Measurements from ENCODE around the gene DHX34.
"Not testable (repeated sequence)": the region's sequence is repeated elsewhere in the genome, so short reads cannot be mapped to it uniquely, and the experiment has no call there.

DHX34 gene

DNA sequence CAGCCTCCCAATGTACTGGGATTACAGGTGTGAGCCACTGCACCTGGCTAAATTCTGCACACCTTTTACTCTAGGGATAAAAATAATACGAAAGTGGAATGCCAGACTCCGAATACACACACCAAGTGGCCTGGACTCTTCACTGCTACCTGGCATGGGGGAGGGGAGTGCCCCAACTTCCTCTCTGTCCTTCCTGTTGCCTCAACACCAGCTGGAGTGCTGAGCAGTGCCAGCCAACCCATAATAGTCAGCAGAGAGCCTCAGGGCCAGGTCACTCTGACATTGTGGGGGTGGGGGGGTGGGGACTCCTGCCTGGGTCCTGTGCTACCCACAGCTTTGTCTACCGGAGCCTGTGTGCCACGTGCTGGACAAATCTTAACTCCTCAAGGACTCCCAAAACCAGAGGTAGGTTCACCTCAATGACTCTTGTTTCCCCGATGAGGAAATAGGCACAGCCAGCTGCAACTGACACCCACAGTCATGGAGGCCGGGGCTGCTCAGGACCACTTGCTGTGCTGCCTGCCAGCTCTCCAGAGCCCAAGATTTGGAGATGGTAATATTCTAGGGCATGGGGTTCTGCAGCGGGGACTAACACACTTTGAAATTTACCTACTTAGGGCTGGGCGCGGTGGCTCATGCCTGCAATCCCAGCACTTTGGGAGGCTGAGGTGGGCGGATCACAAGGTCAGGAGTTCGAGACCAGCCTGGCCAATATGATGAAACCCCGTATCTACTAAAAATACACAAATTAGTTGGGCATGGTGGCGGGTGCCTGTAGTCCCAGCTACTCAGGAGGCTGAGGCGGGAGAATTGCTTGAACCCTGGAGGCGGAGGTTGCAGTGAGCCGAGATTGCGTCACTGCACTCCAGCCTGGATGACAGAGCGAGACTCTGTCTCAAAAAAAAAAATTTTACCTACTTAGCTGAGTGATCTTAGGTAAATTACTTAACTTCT, 12.1 kb upstream of the DHX34 start:
- H3K4me3 ChIP-seq (ENCODE audit: low read length); H3K4me1 ChIP-seq (ENCODE audit: control insufficient read depth, insufficient read depth, low read length); H3K27me3 ChIP-seq (ENCODE audit: control insufficient read depth, insufficient read depth, low read length); H3K9ac ChIP-seq (ENCODE audit: low read length); H3K27ac ChIP-seq (ENCODE audit: low read depth, low read length); H3K36me3 ChIP-seq (ENCODE audit: control insufficient read depth, insufficient read depth, low read length): not testable (repeated sequence)

DNA sequence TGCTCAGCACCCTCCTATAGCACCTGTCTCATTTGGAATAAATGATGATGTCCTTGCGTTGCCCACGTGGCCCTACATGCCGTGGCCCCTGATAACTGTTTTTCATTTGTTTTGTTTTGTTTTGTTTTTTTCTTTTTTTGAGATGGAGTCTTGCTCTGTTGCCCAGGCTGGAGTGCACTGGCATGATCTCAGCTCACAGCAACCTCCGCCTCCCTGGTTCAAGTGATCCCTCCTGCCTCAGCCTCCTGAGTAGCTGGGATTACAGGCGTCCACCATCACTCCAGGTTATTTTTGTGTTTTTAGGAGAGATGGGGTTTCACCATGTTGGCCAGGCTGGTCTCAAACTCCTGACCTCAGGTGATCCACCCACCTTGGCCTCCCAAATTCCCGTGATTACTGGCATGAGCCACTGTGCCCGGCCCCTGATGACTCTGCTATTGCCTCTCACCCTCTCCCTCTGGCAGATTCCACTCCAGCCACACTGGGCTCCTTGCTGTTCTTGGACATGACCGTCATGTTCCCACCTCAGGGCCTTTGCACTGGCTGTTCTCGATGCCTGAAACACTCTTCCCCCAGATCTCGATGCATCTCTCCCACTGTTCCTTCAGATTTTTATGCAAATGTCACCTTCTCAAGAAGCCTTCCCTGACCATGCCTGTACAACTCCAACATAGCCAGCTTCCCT, 9.8 kb upstream of the DHX34 start:
- Histone ChIP-seq H3K9ac (ENCODE audit: low read length) (no peak overlapping the region), H3K27ac (ENCODE audit: low read depth, low read length) (no peak overlapping the region), H3K36me3 (ENCODE audit: control insufficient read depth, insufficient read depth, low read length) (no peaks in the 10 kb centered on the region), H3K4me1 (ENCODE audit: control insufficient read depth, insufficient read depth, low read length) (no peaks in the 10 kb centered on the region), H3K27me3 (ENCODE audit: control insufficient read depth, insufficient read depth, low read length) (no peaks in the 10 kb centered on the region), H3K4me3 (ENCODE audit: low read length) (no peak overlapping the region)

DNA sequence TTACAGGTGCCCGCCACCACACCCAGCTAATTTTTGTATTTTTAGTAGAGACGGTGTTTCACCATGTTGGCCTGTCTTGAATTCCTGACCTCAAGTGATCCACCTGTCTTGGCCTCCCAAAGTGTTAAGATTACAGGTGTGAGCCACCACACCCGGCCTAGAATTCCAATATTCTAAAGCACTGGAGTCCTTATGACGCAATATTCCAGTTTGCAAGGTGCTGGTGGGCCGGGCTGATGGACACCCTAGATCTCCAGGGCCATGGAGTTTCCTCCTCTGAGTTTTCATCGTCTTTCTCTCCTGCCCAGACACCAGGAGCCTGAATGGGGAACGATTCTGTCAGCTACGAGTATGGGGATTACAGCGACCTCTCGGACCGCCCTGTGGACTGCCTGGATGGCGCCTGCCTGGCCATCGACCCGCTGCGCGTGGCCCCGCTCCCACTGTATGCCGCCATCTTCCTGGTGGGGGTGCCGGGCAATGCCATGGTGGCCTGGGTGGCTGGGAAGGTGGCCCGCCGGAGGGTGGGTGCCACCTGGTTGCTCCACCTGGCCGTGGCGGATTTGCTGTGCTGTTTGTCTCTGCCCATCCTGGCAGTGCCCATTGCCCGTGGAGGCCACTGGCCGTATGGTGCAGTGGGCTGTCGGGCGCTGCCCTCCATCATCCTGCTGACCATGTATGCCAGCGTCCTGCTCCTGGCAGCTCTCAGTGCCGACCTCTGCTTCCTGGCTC, 8.5 kb upstream of the DHX34 start:
- H3K4me3 ChIP-seq (ENCODE audit: low read length) = no peak overlapping the region
- no peaks in the 10 kb centered on the region for H3K4me1 ChIP-seq (ENCODE audit: control insufficient read depth, insufficient read depth, low read length)
- no peak overlapping the region for H3K27ac ChIP-seq (ENCODE audit: low read depth, low read length)
- H3K36me3 ChIP-seq (ENCODE audit: control insufficient read depth, insufficient read depth, low read length) = no peaks in the 10 kb centered on the region
- no peaks in the 10 kb centered on the region for H3K27me3 ChIP-seq (ENCODE audit: control insufficient read depth, insufficient read depth, low read length)
- no peak overlapping the region for H3K9ac ChIP-seq (ENCODE audit: low read length)

DNA sequence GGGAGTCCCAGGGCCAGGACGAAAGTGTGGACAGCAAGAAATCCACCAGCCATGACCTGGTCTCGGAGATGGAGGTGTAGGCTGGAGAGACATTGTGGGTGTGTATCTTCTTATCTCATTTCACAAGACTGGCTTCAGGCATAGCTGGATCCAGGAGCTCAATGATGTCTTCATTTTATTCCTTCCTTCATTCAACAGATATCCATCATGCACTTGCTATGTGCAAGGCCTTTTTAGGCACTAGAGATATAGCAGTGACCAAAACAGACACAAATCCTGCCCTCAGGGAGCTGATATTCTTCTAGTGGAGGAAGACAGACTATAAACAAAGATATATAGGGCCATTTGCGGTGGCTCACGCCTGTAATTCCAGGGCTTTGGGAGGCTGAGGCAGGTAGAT, 7.4 kb upstream of the DHX34 start:
- Histone ChIP-seq H3K36me3 (ENCODE audit: control insufficient read depth, insufficient read depth, low read length) (no peaks in the 10 kb centered on the region), H3K27me3 (ENCODE audit: control insufficient read depth, insufficient read depth, low read length) (no peaks in the 10 kb centered on the region), H3K9ac (ENCODE audit: low read length) (no peak overlapping the region), H3K27ac (ENCODE audit: low read depth, low read length) (no peak overlapping the region), H3K4me3 (ENCODE audit: low read length) (no peak overlapping the region), H3K4me1 (ENCODE audit: control insufficient read depth, insufficient read depth, low read length) (no peaks in the 10 kb centered on the region)

DNA sequence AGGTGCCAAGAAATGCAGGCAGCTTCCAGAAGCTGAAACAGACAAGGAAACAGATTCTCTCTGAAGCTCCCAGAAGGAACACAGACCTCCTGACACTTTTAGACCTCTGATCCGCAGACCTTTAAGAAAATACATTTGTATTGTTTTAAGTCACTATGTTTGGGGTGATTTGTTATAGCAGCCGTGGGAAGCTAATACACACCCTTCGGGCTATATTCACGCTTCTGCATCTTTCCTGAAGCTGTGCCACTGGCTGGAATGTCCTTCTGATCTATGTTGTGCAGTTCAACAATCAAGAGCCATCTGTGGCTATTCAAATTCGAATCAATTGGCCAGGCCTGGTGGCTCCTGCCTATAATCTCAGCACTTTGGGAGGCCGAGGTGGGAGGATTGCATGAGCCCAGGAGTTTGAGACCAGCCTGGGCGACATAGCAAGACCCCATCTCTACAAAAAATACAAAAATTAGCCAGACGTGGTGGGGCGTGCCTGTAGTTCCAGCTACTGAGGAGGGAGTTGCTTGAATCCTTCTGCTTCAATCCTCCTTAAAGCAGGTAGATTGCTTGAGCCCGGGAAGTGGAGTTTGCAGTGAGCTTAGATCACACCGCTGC, 5.8 kb upstream of the DHX34 start:
- H3K4me1 ChIP-seq (ENCODE audit: control insufficient read depth, insufficient read depth, low read length) = no peaks in the 10 kb centered on the region
- H3K36me3 ChIP-seq (ENCODE audit: control insufficient read depth, insufficient read depth, low read length) = no peaks in the 10 kb centered on the region
- no peaks in the 10 kb centered on the region for H3K27me3 ChIP-seq (ENCODE audit: control insufficient read depth, insufficient read depth, low read length)
- no peak overlapping the region for H3K9ac ChIP-seq (ENCODE audit: low read length)
- no peak overlapping the region for H3K4me3 ChIP-seq (ENCODE audit: low read length)
- no peak overlapping the region for H3K27ac ChIP-seq (ENCODE audit: low read depth, low read length)

DNA sequence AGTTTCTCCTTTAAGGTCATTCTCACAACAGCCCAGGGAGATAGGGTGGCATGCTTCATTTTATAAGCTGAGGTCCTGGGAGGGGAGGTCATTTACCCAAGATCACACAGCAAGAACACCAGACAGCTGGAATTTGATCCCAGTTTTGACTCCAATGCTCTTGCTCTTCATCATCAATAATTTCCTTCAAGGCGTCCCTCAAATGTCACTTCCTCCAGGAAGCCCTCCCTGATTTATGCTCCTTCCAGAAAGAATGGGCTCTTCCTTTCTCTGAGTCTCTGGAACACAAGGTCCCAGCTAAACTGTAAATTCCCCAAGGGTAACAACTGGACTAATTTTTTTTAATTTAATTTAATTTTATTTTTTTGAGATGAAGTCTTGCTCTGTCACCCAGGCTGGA, 4.7 kb upstream of the DHX34 start:
- Histone ChIP-seq H3K27ac (ENCODE audit: low read depth, low read length) (no peak overlapping the region), H3K9ac (ENCODE audit: low read length) (no peak overlapping the region), H3K4me1 (ENCODE audit: control insufficient read depth, insufficient read depth, low read length) (no peaks in the 10 kb centered on the region), H3K27me3 (ENCODE audit: control insufficient read depth, insufficient read depth, low read length) (no peaks in the 10 kb centered on the region), H3K4me3 (ENCODE audit: low read length) (no peak overlapping the region), H3K36me3 (ENCODE audit: control insufficient read depth, insufficient read depth, low read length) (no peaks in the 10 kb centered on the region)

DNA sequence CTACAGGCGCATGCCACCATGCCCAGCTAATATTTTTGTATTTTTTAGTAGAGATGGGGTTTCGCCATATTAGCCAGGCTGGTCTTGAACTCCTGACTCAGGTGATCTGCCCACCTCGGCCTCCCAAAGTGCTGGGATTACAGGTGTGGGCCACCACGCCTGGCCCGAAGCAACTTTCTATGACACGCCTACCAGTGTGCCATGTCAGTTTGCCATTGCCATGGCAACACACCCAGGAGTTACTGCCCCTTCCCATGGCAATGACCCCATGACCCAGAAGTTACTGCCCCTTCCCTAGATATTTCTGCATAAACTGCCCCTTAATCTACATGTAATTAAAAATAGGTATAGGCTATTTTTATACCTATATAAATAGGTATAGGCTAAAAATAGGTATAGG, 3.1 kb upstream of the DHX34 start:
- H3K36me3 ChIP-seq (ENCODE audit: control insufficient read depth, insufficient read depth, low read length); H3K9ac ChIP-seq (ENCODE audit: low read length); H3K4me3 ChIP-seq (ENCODE audit: low read length); H3K27ac ChIP-seq (ENCODE audit: low read depth, low read length); H3K4me1 ChIP-seq (ENCODE audit: control insufficient read depth, insufficient read depth, low read length); H3K27me3 ChIP-seq (ENCODE audit: control insufficient read depth, insufficient read depth, low read length): not testable (repeated sequence)

DNA sequence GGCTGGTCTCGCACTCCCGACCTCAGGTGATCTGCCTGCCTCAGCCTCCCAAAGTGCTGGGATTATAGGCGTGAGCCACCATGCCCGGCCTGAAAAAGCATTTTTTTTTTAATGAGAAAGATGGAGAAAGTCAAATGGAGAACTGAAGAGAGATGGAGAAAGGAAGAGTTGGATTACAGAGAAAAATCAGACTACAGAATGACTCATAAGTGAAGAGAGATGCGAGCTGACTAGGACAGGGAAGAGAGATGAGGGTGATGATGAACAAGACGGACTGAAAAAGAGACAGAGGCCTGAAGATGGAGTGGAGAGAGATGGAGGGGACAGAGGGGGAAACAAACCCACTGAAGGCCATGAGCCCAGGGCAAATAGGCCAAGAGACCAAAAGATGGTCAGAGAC, 1.5 kb downstream of the DHX34 start:
- H3K27ac ChIP-seq (ENCODE audit: low read depth, low read length) = no peak overlapping the region
- H3K4me3 ChIP-seq (ENCODE audit: low read length) = no peak overlapping the region
- no peak overlapping the region for H3K9ac ChIP-seq (ENCODE audit: low read length)
- peaks cover 10% of the 10 kb centered on the region for H3K36me3 ChIP-seq (ENCODE audit: control insufficient read depth, insufficient read depth, low read length)
- no peaks in the 10 kb centered on the region for H3K4me1 ChIP-seq (ENCODE audit: control insufficient read depth, insufficient read depth, low read length)
- no peaks in the 10 kb centered on the region for H3K27me3 ChIP-seq (ENCODE audit: control insufficient read depth, insufficient read depth, low read length)

DNA sequence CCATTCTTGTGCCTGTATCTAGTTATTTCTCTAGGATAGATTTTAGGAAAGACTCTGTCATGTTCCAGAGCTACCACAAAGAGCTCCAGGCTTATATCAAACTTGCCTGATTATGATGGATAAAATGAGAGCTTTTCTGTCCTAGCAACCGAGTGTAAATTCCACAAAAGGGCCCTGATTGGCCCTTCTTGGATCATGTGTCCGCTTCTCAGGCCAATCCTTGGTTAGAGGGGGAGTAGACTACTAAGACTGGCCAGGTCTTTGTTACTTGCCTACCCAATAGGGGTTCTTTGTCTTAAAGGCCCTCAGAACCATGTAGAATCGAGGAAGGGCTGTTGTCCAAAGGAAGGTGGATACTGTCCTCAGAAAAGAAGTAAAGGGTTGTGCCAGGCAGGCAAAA, 2.4 kb downstream of the DHX34 start:
- Histone ChIP-seq H3K27me3 (ENCODE audit: control insufficient read depth, insufficient read depth, low read length) (no peaks in the 10 kb centered on the region), H3K9ac (ENCODE audit: low read length) (no peak overlapping the region), H3K4me1 (ENCODE audit: control insufficient read depth, insufficient read depth, low read length) (no peaks in the 10 kb centered on the region), H3K36me3 (ENCODE audit: control insufficient read depth, insufficient read depth, low read length) (peaks cover 10% of the 10 kb centered on the region), H3K4me3 (ENCODE audit: low read length) (no peak overlapping the region), H3K27ac (ENCODE audit: low read depth, low read length) (no peak overlapping the region)

DNA sequence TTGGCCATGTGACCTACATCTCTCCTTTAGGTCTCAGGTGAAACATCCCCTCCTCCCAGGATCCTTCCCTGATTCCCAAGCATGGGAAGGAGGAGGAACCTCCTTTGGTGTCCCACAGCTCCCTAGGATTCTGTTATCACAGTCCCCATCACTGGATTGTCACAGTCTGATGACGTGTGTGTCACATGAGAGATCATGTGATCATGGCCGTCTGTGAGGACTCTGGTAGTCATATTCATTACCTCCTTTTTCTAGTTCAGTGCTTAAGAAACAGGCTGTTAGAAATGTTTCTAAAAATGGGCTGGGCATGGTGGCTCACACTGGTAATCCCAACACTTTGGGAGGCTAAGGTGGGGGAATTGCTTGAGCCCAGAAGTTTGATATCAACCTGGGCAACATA, 3.0 kb downstream of the DHX34 start:
- Histone ChIP-seq H3K4me1 (ENCODE audit: control insufficient read depth, insufficient read depth, low read length) (no peaks in the 10 kb centered on the region), H3K27me3 (ENCODE audit: control insufficient read depth, insufficient read depth, low read length) (no peaks in the 10 kb centered on the region), H3K36me3 (ENCODE audit: control insufficient read depth, insufficient read depth, low read length) (peaks cover 14% of the 10 kb centered on the region), H3K27ac (ENCODE audit: low read depth, low read length) (no peak overlapping the region), H3K9ac (ENCODE audit: low read length) (no peak overlapping the region), H3K4me3 (ENCODE audit: low read length) (no peak overlapping the region)

DNA sequence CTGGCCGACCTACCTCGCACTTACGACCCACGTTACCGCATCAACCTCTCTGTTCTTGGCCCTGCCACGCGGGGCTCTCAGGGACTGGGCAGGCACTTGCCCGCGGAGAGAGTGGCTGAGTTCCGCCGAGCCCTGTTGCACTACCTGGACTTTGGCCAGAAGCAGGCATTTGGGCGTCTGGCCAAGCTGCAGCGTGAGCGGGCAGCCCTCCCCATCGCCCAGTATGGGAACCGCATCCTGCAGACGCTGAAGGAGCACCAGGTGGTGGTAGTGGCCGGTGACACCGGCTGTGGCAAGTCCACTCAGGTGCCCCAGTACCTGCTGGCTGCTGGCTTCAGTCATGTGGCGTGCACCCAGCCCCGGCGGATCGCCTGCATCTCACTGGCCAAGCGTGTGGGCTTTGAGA, 4.2 kb downstream of the DHX34 start:
- Histone ChIP-seq H3K36me3 (ENCODE audit: control insufficient read depth, insufficient read depth, low read length) (peaks cover 26% of the 10 kb centered on the region), H3K4me3 (ENCODE audit: low read length) (no peak overlapping the region), H3K27ac (ENCODE audit: low read depth, low read length) (no peak overlapping the region), H3K27me3 (ENCODE audit: control insufficient read depth, insufficient read depth, low read length) (no peaks in the 10 kb centered on the region), H3K9ac (ENCODE audit: low read length) (no peak overlapping the region), H3K4me1 (ENCODE audit: control insufficient read depth, insufficient read depth, low read length) (no peaks in the 10 kb centered on the region)

DNA sequence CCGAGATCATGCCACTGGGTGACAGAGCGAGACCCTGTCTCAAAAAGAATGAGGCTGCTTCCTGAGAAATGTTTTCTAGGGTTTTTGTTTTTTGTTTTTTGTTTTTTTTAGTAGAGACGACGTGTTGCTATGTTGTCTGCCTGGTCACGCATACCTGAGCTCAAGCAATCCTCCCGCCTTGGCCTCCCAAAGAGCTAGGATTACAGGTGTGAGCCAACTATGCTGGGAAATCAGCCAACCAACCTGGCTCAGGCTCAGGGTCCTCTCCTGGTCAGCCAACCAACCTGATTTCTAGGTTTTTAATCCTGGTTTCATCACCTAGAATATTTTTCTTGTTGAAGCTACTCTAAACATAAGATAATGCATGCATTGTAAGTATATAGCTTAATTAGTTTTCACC, 7.8 kb downstream of the DHX34 start:
- Histone ChIP-seq H3K36me3 (ENCODE audit: control insufficient read depth, insufficient read depth, low read length) (peaks cover 39% of the 10 kb centered on the region), H3K27ac (ENCODE audit: low read depth, low read length) (no peak overlapping the region), H3K4me1 (ENCODE audit: control insufficient read depth, insufficient read depth, low read length) (no peaks in the 10 kb centered on the region), H3K4me3 (ENCODE audit: low read length) (no peak overlapping the region), H3K9ac (ENCODE audit: low read length) (no peak overlapping the region), H3K27me3 (ENCODE audit: control insufficient read depth, insufficient read depth, low read length) (no peaks in the 10 kb centered on the region)
